Activated gamma-delta T cell treated with Interleukin-2 at 50 U/mL for 16 hours (primary cell): ENCODE results near the gene CDK8.

Experiments
- DNase-seq: peaks from one replicate; pipeline ENCODE4 v3.0.0-alpha.2; 2020

The CDK8 gene

GRCh38 chr13:26323127-26323526 is 69.2 kb downstream of the CDK8 start:
- DNase-seq: no peak

- no peak for DNase-seq
Measured at GRCh38 chr13:26323764-26324163, 69.8 kb downstream of the CDK8 start.

GRCh38 chr13:26324294-26324693 is 70.4 kb downstream of the CDK8 start:
- no peak for DNase-seq

GRCh38 chr13:26324867-26325266 is 70.9 kb downstream of the CDK8 start:
- DNase-seq: no peak

- no peak for DNase-seq
Measured at GRCh38 chr13:26325876-26326275, 71.9 kb downstream of the CDK8 start.

- DNase-seq: no peak
Measured at GRCh38 chr13:26326562-26326961, 72.6 kb downstream of the CDK8 start.

GRCh38 chr13:26327940-26328725 is 74.2 kb downstream of the CDK8 start:
- no peak for DNase-seq

GRCh38 chr13:26335158-26335557 is 81.2 kb downstream of the CDK8 start:
- DNase-seq: no peak

GRCh38 chr13:26340807-26341206 is 86.9 kb downstream of the CDK8 start:
- DNase-seq: no peak

- no peak for DNase-seq
Measured at GRCh38 chr13:26342898-26343297, 89.0 kb downstream of the CDK8 start.

GRCh38 chr13:26343816-26344215 is 89.9 kb downstream of the CDK8 start:
- DNase-seq: no peak

GRCh38 chr13:26344980-26345379 is 91.1 kb downstream of the CDK8 start:
- no peak for DNase-seq

- DNase-seq: no peak
Measured at GRCh38 chr13:26348966-26349365, 95.0 kb downstream of the CDK8 start.

- DNase-seq: no peak
Measured at GRCh38 chr13:26362261-26362660, 108.3 kb downstream of the CDK8 start.

GRCh38 chr13:26370553-26370952 is 116.6 kb downstream of the CDK8 start:
- no peak for DNase-seq

- peak; percentile 6 for DNase-seq
Measured at GRCh38 chr13:26372747-26373146, 118.8 kb downstream of the CDK8 start.

- DNase-seq: no peak
Measured at GRCh38 chr13:26376430-26376829, 122.5 kb downstream of the CDK8 start.

GRCh38 chr13:26377038-26377437 is 123.1 kb downstream of the CDK8 start:
- DNase-seq: no peak

GRCh38 chr13:26378116-26378515 is 124.2 kb downstream of the CDK8 start:
- no peak for DNase-seq

- DNase-seq: no peak
Measured at GRCh38 chr13:26379831-26380230, 125.9 kb downstream of the CDK8 start.

- no peak for DNase-seq
Measured at GRCh38 chr13:26380930-26381329, 127.0 kb downstream of the CDK8 start.

- DNase-seq: no peak
Measured at GRCh38 chr13:26382366-26382765, 128.4 kb downstream of the CDK8 start.

GRCh38 chr13:26382835-26383234 is 128.9 kb downstream of the CDK8 start:
- no peak for DNase-seq

GRCh38 chr13:26384587-26384986 is 130.7 kb downstream of the CDK8 start:
- no peak for DNase-seq

- DNase-seq: no peak
Measured at GRCh38 chr13:26386026-26386425, 132.1 kb downstream of the CDK8 start.
